Neural progenitor cell (in vitro differentiated cells): ENCODE measurements around the gene S100PBP.

Source experiments
- EZH2 ChIP-seq: fragments of 200-600 bp; sonication (generic); IDR thresholded peaks from 2 replicates; pipeline ENCODE4 v1.6.1; 2017; ENCODE audit warnings: antibody characterized with exemption, mild to moderate bottlenecking, moderate library complexity
- TF ChIP-seq, protein P1 (sequence below): fragments of 200-600 bp; sonication (generic); IDR thresholded peaks from 2 replicates; pipeline ENCODE4 v1.5.1; 2017; ENCODE audit warnings: antibody characterized with exemption, mild to moderate bottlenecking

DNA sequence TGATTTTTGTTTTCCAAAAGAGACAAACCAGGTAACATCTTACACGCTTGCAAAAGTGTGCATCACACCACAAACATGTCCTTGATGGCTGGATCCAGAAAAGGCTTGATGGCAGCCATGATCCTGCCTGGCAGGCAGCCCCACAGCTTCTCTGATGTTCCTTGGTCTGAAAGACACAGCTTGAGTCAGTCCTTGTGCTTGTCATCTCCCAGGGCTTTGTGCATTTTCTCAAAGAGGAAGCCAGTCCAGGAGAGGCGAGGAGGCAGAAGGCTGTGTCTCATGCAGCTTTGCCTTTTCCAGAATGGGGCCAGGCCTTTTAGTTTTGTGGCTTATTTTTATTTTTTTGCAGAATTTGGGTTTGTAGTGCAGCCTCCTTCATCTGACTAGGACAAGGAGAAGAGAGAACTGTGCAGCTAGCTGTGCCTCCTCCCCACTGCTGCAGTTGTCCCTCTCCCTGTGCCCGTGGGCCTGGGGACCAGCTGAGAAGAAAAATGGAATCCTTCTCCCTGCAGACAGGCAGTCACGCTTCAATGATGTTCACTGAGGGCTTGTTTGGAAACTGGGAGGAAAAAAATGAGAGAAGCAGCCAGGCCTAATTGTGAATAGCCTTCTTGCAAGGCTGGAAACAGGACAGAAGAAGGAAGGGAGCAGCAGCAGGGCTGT is 45.9 kb downstream of the S100PBP start:
- TF ChIP-seq, protein P1, sequence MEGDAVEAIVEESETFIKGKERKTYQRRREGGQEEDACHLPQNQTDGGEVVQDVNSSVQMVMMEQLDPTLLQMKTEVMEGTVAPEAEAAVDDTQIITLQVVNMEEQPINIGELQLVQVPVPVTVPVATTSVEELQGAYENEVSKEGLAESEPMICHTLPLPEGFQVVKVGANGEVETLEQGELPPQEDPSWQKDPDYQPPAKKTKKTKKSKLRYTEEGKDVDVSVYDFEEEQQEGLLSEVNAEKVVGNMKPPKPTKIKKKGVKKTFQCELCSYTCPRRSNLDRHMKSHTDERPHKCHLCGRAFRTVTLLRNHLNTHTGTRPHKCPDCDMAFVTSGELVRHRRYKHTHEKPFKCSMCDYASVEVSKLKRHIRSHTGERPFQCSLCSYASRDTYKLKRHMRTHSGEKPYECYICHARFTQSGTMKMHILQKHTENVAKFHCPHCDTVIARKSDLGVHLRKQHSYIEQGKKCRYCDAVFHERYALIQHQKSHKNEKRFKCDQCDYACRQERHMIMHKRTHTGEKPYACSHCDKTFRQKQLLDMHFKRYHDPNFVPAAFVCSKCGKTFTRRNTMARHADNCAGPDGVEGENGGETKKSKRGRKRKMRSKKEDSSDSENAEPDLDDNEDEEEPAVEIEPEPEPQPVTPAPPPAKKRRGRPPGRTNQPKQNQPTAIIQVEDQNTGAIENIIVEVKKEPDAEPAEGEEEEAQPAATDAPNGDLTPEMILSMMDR: no peak
- TF ChIP-seq EZH2: no peak
